ENCODE measurements around the gene PLA2G4E.

DNA sequence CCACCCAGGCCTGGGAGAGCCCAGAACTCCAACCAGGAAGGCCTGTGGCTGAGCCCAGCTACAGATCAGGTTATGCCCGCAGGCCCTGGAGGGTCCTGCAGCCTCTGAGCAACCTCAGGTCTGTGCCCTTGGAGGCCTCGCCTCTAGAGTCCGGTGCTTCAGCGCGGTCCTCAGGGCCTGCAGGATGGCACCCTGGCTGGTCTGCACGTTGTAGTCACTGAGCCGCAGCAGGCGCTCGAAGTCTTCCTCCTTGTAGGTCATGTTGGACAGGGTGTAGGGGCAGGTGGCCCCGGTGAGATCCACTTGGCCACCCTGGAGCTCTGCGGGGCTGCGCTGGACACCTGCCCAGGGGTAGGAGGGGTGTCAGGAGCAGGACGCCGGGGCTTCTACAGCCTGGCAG lies 47.8 kb upstream of the PLA2G4E start:
- TF ChIP-seq, protein P1, sequence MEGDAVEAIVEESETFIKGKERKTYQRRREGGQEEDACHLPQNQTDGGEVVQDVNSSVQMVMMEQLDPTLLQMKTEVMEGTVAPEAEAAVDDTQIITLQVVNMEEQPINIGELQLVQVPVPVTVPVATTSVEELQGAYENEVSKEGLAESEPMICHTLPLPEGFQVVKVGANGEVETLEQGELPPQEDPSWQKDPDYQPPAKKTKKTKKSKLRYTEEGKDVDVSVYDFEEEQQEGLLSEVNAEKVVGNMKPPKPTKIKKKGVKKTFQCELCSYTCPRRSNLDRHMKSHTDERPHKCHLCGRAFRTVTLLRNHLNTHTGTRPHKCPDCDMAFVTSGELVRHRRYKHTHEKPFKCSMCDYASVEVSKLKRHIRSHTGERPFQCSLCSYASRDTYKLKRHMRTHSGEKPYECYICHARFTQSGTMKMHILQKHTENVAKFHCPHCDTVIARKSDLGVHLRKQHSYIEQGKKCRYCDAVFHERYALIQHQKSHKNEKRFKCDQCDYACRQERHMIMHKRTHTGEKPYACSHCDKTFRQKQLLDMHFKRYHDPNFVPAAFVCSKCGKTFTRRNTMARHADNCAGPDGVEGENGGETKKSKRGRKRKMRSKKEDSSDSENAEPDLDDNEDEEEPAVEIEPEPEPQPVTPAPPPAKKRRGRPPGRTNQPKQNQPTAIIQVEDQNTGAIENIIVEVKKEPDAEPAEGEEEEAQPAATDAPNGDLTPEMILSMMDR (IDR thresholded peaks at IDR 0.05) = no peak
- no peak for TF ChIP-seq POLR2A (IDR thresholded peaks at IDR 0.05)

Data from heart left ventricle (tissue), 13 donors.